ENCODE results near the gene UBTD1. TPM values are rescaled to one million over a fixed set of nuclear protein-coding genes. Genes with fewer than 3 reads are reported as not detected.

Gene UBTD1
- polyA plus RNA-seq, 3 donors, result 17.2 to 20.0 (median 19.0) TPM

- peaks cover 94% of the 10 kb centered on the region for H4K20me1 ChIP-seq (ENCODE audit: insufficient read depth, low read length)
- no peak overlapping the region for H3K27ac Mint-ChIP-seq
These were observed 15.6 kb downstream of the UBTD1 start for GRCh38 chr10:97514344-97514743.

GRCh38 chr10:97515271-97515978 is 16.7 kb downstream of the UBTD1 start:
- peaks cover 0 to 8% of the 10 kb centered on the region in 2 donors for H3K36me3 ChIP-seq (replicated peaks in 1 of 2; ENCODE audit: control insufficient read depth in 1 of 2, insufficient read depth in 2 of 2, low read length in 2 of 2)
- no peak overlapping the region for H3K4me3 ChIP-seq (replicated peaks in 1 of 3; ENCODE audit: low read depth in 2 of 3, low read length in 3 of 3)
- no peaks in the 10 kb centered on the region for H3K9me3 ChIP-seq (replicated peaks in 1 of 2; ENCODE audit: control insufficient read depth in 1 of 2, insufficient read depth in 1 of 2, low read length in 2 of 2)
- peaks cover 99% of the 10 kb centered on the region for H4K20me1 ChIP-seq (ENCODE audit: insufficient read depth, low read length)
- H3K4me2 ChIP-seq (replicated peaks; ENCODE audit: extremely low read depth, low read length, poor library complexity, severe bottlenecking), result no peak overlapping the region
- H3K4me1 ChIP-seq (ENCODE audit: control insufficient read depth in 1 of 2, insufficient read depth in 2 of 2, low read length in 2 of 2), result no peaks in the 10 kb centered on the region
- H3K79me2 ChIP-seq (ENCODE audit: insufficient read depth, low read length), result peaks cover 11% of the 10 kb centered on the region
- Mint-ChIP-seq H3K9me3 (no peaks in the 10 kb centered on the region), H3K36me3 (peaks cover 3 to 8% of the 10 kb centered on the region in 2 donors), H3K27me3 (ENCODE audit: low read depth in 3 of 3) (peaks cover 0 to 2% (median 0%) of the 10 kb centered on the region in 3 donors), H3K4me1 (peaks cover 10% of the 10 kb centered on the region), H3K4me3 (no peak overlapping the region), H3K27ac (no peak overlapping the region)
- 92% methylated on average over 9 of the region's 10 CpGs for WGBS (ENCODE audit: insufficient coverage)
- TF ChIP-seq CTCF (IDR thresholded peaks at IDR 0.05), result no peak
- intact Hi-C loops (cut with micrococcal nuclease), result no loop called here
- DNase-seq, result no peak
- no peak overlapping the region for H3K9ac ChIP-seq (ENCODE audit: insufficient read depth, low read length, poor library complexity, severe bottlenecking)
- H3K27me3 ChIP-seq (ENCODE audit: control insufficient read depth in 2 of 2, insufficient read depth in 2 of 2, low read length in 2 of 2), result no peaks in the 10 kb centered on the region
- H3K27ac ChIP-seq (ENCODE audit: low read depth in 1 of 2, low read length in 2 of 2), result no peak overlapping the region
- no peak overlapping the region for H2AFZ ChIP-seq (ENCODE audit: insufficient read depth, low read depth, low read length, poor library complexity, severe bottlenecking)

More at GRCh38 chr10:97514344-97514743, 15.6 kb downstream of the UBTD1 start:
- no peak overlapping the region for H3K9ac ChIP-seq (ENCODE audit: insufficient read depth, low read length, poor library complexity, severe bottlenecking)
- H3K27me3 ChIP-seq (ENCODE audit: control insufficient read depth in 2 of 2, insufficient read depth in 2 of 2, low read length in 2 of 2), result no peaks in the 10 kb centered on the region
- peaks cover 0 to 10% of the 10 kb centered on the region in 2 donors for H3K36me3 ChIP-seq (replicated peaks in 1 of 2; ENCODE audit: control insufficient read depth in 1 of 2, insufficient read depth in 2 of 2, low read length in 2 of 2)
- intact Hi-C loops (cut with micrococcal nuclease), result no loop called here
- H3K4me2 ChIP-seq (replicated peaks; ENCODE audit: extremely low read depth, low read length, poor library complexity, severe bottlenecking), result no peak overlapping the region
- 98% methylated on average over 10 of the region's 10 CpGs for whole genome bisulfite sequencing (ENCODE audit: insufficient coverage)
- H3K9me3 ChIP-seq (replicated peaks in 1 of 2; ENCODE audit: control insufficient read depth in 1 of 2, insufficient read depth in 1 of 2, low read length in 2 of 2), result no peaks in the 10 kb centered on the region
- no peaks in the 10 kb centered on the region for H3K4me1 ChIP-seq (ENCODE audit: control insufficient read depth in 1 of 2, insufficient read depth in 2 of 2, low read length in 2 of 2)
- Mint-ChIP-seq H3K36me3 (peaks cover 3 to 10% of the 10 kb centered on the region in 2 donors), H3K27me3 (ENCODE audit: low read depth in 3 of 3) (peaks cover 0 to 4% (median 0%) of the 10 kb centered on the region in 3 donors), H3K4me1 (peaks cover 10% of the 10 kb centered on the region), H3K9me3 (no peaks in the 10 kb centered on the region), H3K4me3 (no peak overlapping the region)
- no peak for TF ChIP-seq CTCF (IDR thresholded peaks at IDR 0.05)
- H3K4me3 ChIP-seq (replicated peaks in 1 of 3; ENCODE audit: low read depth in 2 of 3, low read length in 3 of 3), result no peak overlapping the region
- H3K79me2 ChIP-seq (ENCODE audit: insufficient read depth, low read length), result peaks cover 12% of the 10 kb centered on the region
- DNase-seq, result no peak
- H2AFZ ChIP-seq (ENCODE audit: insufficient read depth, low read depth, low read length, poor library complexity, severe bottlenecking), result no peak overlapping the region
- H3K27ac ChIP-seq (ENCODE audit: low read depth in 1 of 2, low read length in 2 of 2), result no peak overlapping the region
